ENCODE data around the gene SMARCA4.

The SMARCA4 gene

GRCh38 chr19:10921199-10921909 is 39.5 kb upstream of the SMARCA4 start:
- FAIRE-seq (no peak), DNase-seq (ENCODE audit: insufficient read length) (no peak)
- TF ChIP-seq POLR2AphosphoS5 (IDR thresholded peaks at IDR 0.05; ENCODE audit: low read depth, low read length) = no peak
- TF ChIP-seq POLR2A (IDR thresholded peaks at IDR 0.05; ENCODE audit: low read depth, low read length) = no peak; the same call in 1 of the 2 replicates
- no peak for TF ChIP-seq TAF1 (IDR thresholded peaks at IDR 0.05; ENCODE audit: borderline replicate concordance, low read depth, low read length)

GRCh38 chr19:10921910-10922637 is 38.8 kb upstream of the SMARCA4 start:
- FAIRE-seq = no peak
- no peak for DNase-seq (ENCODE audit: insufficient read length)
- no peak for TF ChIP-seq POLR2AphosphoS5 (IDR thresholded peaks at IDR 0.05; ENCODE audit: low read depth, low read length)
- TF ChIP-seq TAF1 (IDR thresholded peaks at IDR 0.05; ENCODE audit: borderline replicate concordance, low read depth, low read length) = no peak
- no peak for TF ChIP-seq POLR2A (IDR thresholded peaks at IDR 0.05; ENCODE audit: low read depth, low read length)

GRCh38 chr19:10922638-10923014 is 38.2 kb upstream of the SMARCA4 start:
- FAIRE-seq (no peak), DNase-seq (ENCODE audit: insufficient read length) (no peak)
- no peak for TF ChIP-seq TAF1 (IDR thresholded peaks at IDR 0.05; ENCODE audit: borderline replicate concordance, low read depth, low read length)
- TF ChIP-seq POLR2AphosphoS5 (IDR thresholded peaks at IDR 0.05; ENCODE audit: low read depth, low read length) = no peak
- TF ChIP-seq POLR2A (IDR thresholded peaks at IDR 0.05; ENCODE audit: low read depth, low read length) = no peak

- no peak for DNase-seq (ENCODE audit: insufficient read length)
- peak; percentile 72; the same call in 1 of the 2 replicates for TF ChIP-seq POLR2AphosphoS5 (IDR thresholded peaks at IDR 0.05; ENCODE audit: low read depth, low read length)
- TF ChIP-seq TAF1 (IDR thresholded peaks at IDR 0.05; ENCODE audit: borderline replicate concordance, low read depth, low read length) = no peak
- TF ChIP-seq POLR2A (IDR thresholded peaks at IDR 0.05; ENCODE audit: low read depth, low read length) = peak; percentile 13; the same call in 1 of the 2 replicates
- no peak for FAIRE-seq
Measured at GRCh38 chr19:10923260-10924112, 37.3 kb upstream of the SMARCA4 start.

- no peak for FAIRE-seq
- no peak for TF ChIP-seq POLR2AphosphoS5 (IDR thresholded peaks at IDR 0.05; ENCODE audit: low read depth, low read length)
- TF ChIP-seq TAF1 (IDR thresholded peaks at IDR 0.05; ENCODE audit: borderline replicate concordance, low read depth, low read length) = no peak
- no peak for TF ChIP-seq POLR2A (IDR thresholded peaks at IDR 0.05; ENCODE audit: low read depth, low read length)
- DNase-seq (ENCODE audit: insufficient read length) = no peak
Measured at GRCh38 chr19:10924597-10924996, 36.2 kb upstream of the SMARCA4 start.

- DNase-seq (ENCODE audit: insufficient read length) (no peak), FAIRE-seq (peak; percentile 9)
- TF ChIP-seq POLR2AphosphoS5 (IDR thresholded peaks at IDR 0.05; ENCODE audit: low read depth, low read length) (no peak), TAF1 (IDR thresholded peaks at IDR 0.05; ENCODE audit: borderline replicate concordance, low read depth, low read length) (no peak), POLR2A (IDR thresholded peaks at IDR 0.05; ENCODE audit: low read depth, low read length) (no peak)
Measured at GRCh38 chr19:10927730-10928562, 32.9 kb upstream of the SMARCA4 start.

GRCh38 chr19:10928563-10929401 is 32.0 kb upstream of the SMARCA4 start, which contains the start of the genes TIMM29 and YIPF2:
Gene TIMM29, plus strand, starts transcription at chr19:10928811. Its CDS starts 12 bp downstream, at chr19:10928823.
Gene YIPF2, minus strand, starts transcription at chr19:10928639. Its CDS starts 229 bp downstream, at chr19:10928410.
- TF ChIP-seq POLR2AphosphoS5 (IDR thresholded peaks at IDR 0.05; ENCODE audit: low read depth, low read length) = no peak; the same call in 1 of the 2 replicates
- peak; percentile 66; the same call in 1 of the 2 replicates for TF ChIP-seq TAF1 (IDR thresholded peaks at IDR 0.05; ENCODE audit: borderline replicate concordance, low read depth, low read length)
- TF ChIP-seq POLR2A (IDR thresholded peaks at IDR 0.05; ENCODE audit: low read depth, low read length) = peak; percentile 61
- DNase-seq (ENCODE audit: insufficient read length) (peak; percentile 97), FAIRE-seq (peak; percentile 89)

GRCh38 chr19:10929402-10929794 is 31.4 kb upstream of the SMARCA4 start:
- no peak for FAIRE-seq
- TF ChIP-seq POLR2AphosphoS5 (IDR thresholded peaks at IDR 0.05; ENCODE audit: low read depth, low read length) = no peak
- no peak for DNase-seq (ENCODE audit: insufficient read length)

- no peak for DNase-seq (ENCODE audit: insufficient read length)
- TF ChIP-seq POLR2A (IDR thresholded peaks at IDR 0.05; ENCODE audit: low read depth, low read length) = no peak
- no peak for TF ChIP-seq TAF1 (IDR thresholded peaks at IDR 0.05; ENCODE audit: borderline replicate concordance, low read depth, low read length)
- no peak for TF ChIP-seq POLR2AphosphoS5 (IDR thresholded peaks at IDR 0.05; ENCODE audit: low read depth, low read length)
- FAIRE-seq = no peak
Measured at GRCh38 chr19:10935371-10936059, 25.3 kb upstream of the SMARCA4 start.
